GM21381 (cell line): Measurements from ENCODE around the gene SEMA5A.

ENCODE experiments used
- ATAC-seq: cut with Tn5 transposase; IDR thresholded peaks from one replicate; pipeline ENCODE4 v1.9.1; 2021; ENCODE audit warnings: mild to moderate bottlenecking, moderate library complexity; ENCODE audit not compliant: unreplicated experiment

SEMA5A gene

GRCh38 chr5:9046756-9047481 lies 499.0 kb downstream of the SEMA5A start:
- no peak for ATAC-seq

- no peak for ATAC-seq
These were observed 499.9 kb downstream of the SEMA5A start for GRCh38 chr5:9045946-9046345.

GRCh38 chr5:9042241-9042640 lies 503.6 kb downstream of the SEMA5A start:
- ATAC-seq, result no peak

- no peak for ATAC-seq
These were observed 505.4 kb downstream of the SEMA5A start for GRCh38 chr5:9040475-9040874.

GRCh38 chr5:9037048-9037447 lies 508.8 kb downstream of the SEMA5A start:
- no peak for ATAC-seq

GRCh38 chr5:9035346-9035745 lies 510.5 kb downstream of the SEMA5A start:
- ATAC-seq, result no peak

GRCh38 chr5:9034649-9035048 lies 511.2 kb downstream of the SEMA5A start:
- ATAC-seq, result no peak

- no peak for ATAC-seq
These were observed 512.4 kb downstream of the SEMA5A start for GRCh38 chr5:9033524-9033923.

GRCh38 chr5:9025942-9026341 lies 519.9 kb downstream of the SEMA5A start:
- ATAC-seq, result no peak

GRCh38 chr5:9020996-9021395 lies 524.9 kb downstream of the SEMA5A start:
- no peak for ATAC-seq

GRCh38 chr5:9015937-9016270 lies 530.0 kb downstream of the SEMA5A start:
- no peak for ATAC-seq

- ATAC-seq, result no peak
These were observed 530.5 kb downstream of the SEMA5A start for GRCh38 chr5:9015260-9015936.

- ATAC-seq, result no peak
These were observed 532.7 kb downstream of the SEMA5A start for GRCh38 chr5:9013147-9013546.

GRCh38 chr5:9009931-9010651 lies 535.8 kb downstream of the SEMA5A start:
- no peak for ATAC-seq

- ATAC-seq, result no peak
These were observed 548.3 kb downstream of the SEMA5A start for GRCh38 chr5:8997542-8998070.

- no peak for ATAC-seq
These were observed 552.8 kb downstream of the SEMA5A start for GRCh38 chr5:8993031-8993430.
